ENCODE measurements around the gene AOAH. TPM values are rescaled to one million over a fixed set of nuclear protein-coding genes. Genes with fewer than 3 reads are reported as not detected.
A peak's percentile ranks its signal among the peaks of the same experiment; 100 is the strongest.

AOAH gene
- polyA plus RNA-seq, 1 donor: 17.8 TPM

DNA sequence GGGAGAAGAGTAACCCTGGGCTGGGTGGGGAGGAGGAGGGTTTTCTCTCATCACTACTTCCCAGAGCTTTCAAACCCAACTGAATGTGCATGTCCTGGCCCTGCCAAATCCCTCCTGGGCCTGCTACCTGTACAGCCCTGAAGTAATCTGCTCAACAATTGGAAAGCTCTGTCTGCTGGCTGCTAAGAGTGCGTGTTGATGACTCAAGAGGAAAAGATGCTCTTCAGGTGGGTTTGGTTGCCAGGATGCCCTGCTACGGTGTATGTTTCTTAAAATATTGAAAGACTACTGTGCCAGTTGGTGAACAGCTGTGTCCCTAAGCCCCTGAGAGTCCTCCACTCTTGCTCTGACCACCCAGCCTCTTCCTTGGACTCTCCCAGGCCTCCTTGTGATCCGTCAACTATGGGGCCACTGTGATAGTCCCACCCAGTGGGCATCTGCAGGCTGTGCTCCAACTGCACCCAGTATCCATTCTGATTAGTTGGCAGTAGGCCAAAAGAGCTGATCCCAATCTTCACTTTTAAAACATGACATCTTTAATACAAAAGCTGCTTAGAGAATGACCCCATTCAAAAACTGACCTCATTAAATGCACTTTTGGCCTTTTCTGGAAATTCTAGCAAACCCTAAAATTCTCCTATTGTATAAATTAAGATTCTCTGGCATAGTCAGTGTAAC lies 85.6 kb downstream of the AOAH start:
- Histone ChIP-seq H3K4me1 (ENCODE audit: control insufficient read depth, insufficient read depth, low read length) (peaks cover 3% of the 10 kb centered on the region), H3K27ac (ENCODE audit: low read length) (no peak overlapping the region), H3K36me3 (ENCODE audit: control insufficient read depth, insufficient read depth, low read length) (no peaks in the 10 kb centered on the region), H3K9me3 (ENCODE audit: control insufficient read depth, low read depth, low read length) (no peaks in the 10 kb centered on the region), H3K4me3 (ENCODE audit: low read length) (no peak overlapping the region), H3K27me3 (ENCODE audit: control insufficient read depth, insufficient read depth, low read length) (no peaks in the 10 kb centered on the region)
- no CpG with 5 or more reads among the region's 3 CpGs for WGBS (ENCODE audit: insufficient coverage, low lambda C conversion rate)
- no peak for DNase-seq

DNA sequence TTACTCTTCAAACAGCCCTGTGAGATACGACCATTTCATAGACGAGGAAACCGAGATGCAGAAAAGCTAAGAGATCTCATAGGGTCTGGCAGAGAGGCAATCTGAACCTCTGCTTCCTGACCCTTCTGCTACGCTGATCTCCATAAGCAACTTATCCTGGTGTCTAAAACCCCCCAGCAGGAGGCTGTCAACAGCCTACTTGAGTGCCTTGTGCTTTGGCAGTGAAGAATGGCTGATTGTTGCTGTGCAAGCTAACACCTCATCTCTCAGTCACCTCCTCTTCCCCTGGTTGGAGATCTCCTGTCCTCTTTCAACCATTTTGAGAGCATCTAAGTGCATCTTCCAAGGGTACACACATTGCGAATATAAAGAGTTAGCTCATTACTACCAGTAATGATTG lies 86.2 kb downstream of the AOAH start:
- WGBS (ENCODE audit: insufficient coverage, low lambda C conversion rate): no CpG with 5 or more reads among the region's 5 CpGs
- no peak for DNase-seq
- H3K27me3 ChIP-seq (ENCODE audit: control insufficient read depth, insufficient read depth, low read length): no peaks in the 10 kb centered on the region
- H3K36me3 ChIP-seq (ENCODE audit: control insufficient read depth, insufficient read depth, low read length): no peaks in the 10 kb centered on the region
- H3K4me3 ChIP-seq (ENCODE audit: low read length): no peak overlapping the region
- H3K27ac ChIP-seq (ENCODE audit: low read length): no peak overlapping the region
- H3K9me3 ChIP-seq (ENCODE audit: control insufficient read depth, low read depth, low read length): no peaks in the 10 kb centered on the region
- peaks cover 5% of the 10 kb centered on the region for H3K4me1 ChIP-seq (ENCODE audit: control insufficient read depth, insufficient read depth, low read length)

DNA sequence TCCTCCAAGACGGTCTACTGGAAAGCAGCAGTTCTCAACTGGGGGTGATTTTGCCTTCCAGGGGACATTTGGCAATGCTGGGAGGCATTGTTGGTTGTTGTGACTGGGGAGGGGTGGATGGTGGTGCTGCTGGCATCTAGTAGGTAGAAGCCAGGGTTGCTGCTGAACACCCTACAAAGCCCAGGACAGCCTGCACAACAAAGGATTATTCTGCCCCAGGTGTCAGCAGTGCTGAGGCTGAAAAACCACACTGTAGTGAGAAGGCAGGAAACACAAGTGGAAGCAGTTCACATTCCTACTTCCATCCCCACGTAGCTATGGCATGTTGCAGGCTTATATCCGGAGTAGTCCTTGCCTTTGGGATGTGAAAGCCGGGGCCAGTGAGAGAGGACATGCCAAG lies 86.9 kb downstream of the AOAH start:
- no peak for DNase-seq
- Histone ChIP-seq H3K4me3 (ENCODE audit: low read length) (no peak overlapping the region), H3K27ac (ENCODE audit: low read length) (no peak overlapping the region), H3K4me1 (ENCODE audit: control insufficient read depth, insufficient read depth, low read length) (peaks cover 5% of the 10 kb centered on the region), H3K27me3 (ENCODE audit: control insufficient read depth, insufficient read depth, low read length) (no peaks in the 10 kb centered on the region), H3K9me3 (ENCODE audit: control insufficient read depth, low read depth, low read length) (no peaks in the 10 kb centered on the region), H3K36me3 (ENCODE audit: control insufficient read depth, insufficient read depth, low read length) (no peaks in the 10 kb centered on the region)
- 100% methylated on average over 1 of the region's 4 CpGs for whole genome bisulfite sequencing (ENCODE audit: insufficient coverage, low lambda C conversion rate)

DNA sequence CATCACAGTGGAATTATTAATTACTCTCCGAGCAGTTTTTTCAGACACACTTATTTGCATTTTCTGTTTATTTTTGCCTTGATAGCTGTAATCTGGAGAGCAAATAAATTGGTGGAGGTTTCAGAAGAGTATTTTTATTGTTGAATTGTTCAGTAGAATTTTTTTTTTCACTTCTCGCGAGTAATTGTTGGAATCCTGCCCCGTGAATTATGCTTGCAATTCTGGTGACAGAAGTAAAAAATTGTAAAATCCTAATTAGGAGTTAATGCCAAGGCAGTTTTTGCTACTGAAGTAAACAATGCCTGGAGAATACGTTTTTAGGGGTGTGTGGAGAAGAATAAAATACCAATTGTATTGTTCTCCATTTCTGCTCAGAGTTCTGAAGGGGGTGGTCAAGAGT lies 88.2 kb downstream of the AOAH start:
- no peaks in the 10 kb centered on the region for H3K9me3 ChIP-seq (ENCODE audit: control insufficient read depth, low read depth, low read length)
- H3K36me3 ChIP-seq (ENCODE audit: control insufficient read depth, insufficient read depth, low read length): no peaks in the 10 kb centered on the region
- WGBS (ENCODE audit: insufficient coverage, low lambda C conversion rate): 100% methylated on average over 2 of the region's 5 CpGs
- DNase-seq: no peak
- H3K27ac ChIP-seq (ENCODE audit: low read length): no peak overlapping the region
- H3K4me1 ChIP-seq (ENCODE audit: control insufficient read depth, insufficient read depth, low read length): peaks cover 5% of the 10 kb centered on the region
- H3K27me3 ChIP-seq (ENCODE audit: control insufficient read depth, insufficient read depth, low read length): no peaks in the 10 kb centered on the region
- no peak overlapping the region for H3K4me3 ChIP-seq (ENCODE audit: low read length)

DNA sequence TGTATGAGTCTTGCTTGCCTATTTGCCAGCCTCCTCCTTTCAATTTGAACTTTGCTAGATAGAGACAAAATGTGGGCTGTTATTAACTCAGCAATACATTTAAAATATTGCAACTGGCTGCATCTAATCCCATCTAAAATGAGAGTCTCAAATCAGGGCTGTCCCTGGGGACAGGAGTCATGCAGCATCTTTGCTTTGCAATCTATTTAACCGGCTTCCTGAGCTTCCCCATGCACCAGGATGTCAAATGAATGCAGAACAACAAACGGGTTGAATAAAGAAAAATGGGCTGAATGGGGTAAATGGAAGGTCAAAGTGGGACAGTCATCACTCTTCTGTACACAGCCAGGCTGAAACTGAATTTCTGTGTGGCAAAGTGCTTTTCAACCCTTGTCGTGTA lies 89.2 kb downstream of the AOAH start:
- Histone ChIP-seq H3K9me3 (ENCODE audit: control insufficient read depth, low read depth, low read length) (no peaks in the 10 kb centered on the region), H3K27me3 (ENCODE audit: control insufficient read depth, insufficient read depth, low read length) (no peaks in the 10 kb centered on the region), H3K27ac (ENCODE audit: low read length) (no peak overlapping the region), H3K36me3 (ENCODE audit: control insufficient read depth, insufficient read depth, low read length) (no peaks in the 10 kb centered on the region), H3K4me3 (ENCODE audit: low read length) (no peak overlapping the region), H3K4me1 (ENCODE audit: control insufficient read depth, insufficient read depth, low read length) (peaks cover 5% of the 10 kb centered on the region)
- DNase-seq: no peak
- WGBS (ENCODE audit: insufficient coverage, low lambda C conversion rate): no CpG with 5 or more reads among the region's 3 CpGs

DNA sequence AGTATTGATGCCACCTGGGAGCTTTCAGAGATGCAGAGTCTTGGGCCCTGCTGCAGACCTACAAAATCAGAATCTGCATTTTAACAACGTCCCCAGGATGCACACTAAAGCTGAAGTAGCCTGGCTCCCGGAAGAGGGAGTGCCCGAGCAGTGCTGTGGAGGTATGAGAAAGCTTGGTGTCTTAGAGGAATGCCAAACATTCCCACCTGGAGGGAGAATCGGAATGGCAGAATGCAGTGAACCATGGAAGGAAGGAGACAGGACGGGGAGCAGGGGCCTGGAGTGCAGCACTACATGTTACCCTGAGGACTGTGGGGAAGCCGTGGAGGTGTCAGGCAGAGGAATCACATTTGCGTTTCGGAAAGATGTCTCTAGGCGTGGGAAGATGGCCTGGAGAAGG lies 90.9 kb downstream of the AOAH start:
- Histone ChIP-seq H3K4me3 (ENCODE audit: low read length) (no peak overlapping the region), H3K9me3 (ENCODE audit: control insufficient read depth, low read depth, low read length) (no peaks in the 10 kb centered on the region), H3K27ac (ENCODE audit: low read length) (no peak overlapping the region), H3K4me1 (ENCODE audit: control insufficient read depth, insufficient read depth, low read length) (peaks cover 5% of the 10 kb centered on the region), H3K27me3 (ENCODE audit: control insufficient read depth, insufficient read depth, low read length) (no peaks in the 10 kb centered on the region), H3K36me3 (ENCODE audit: control insufficient read depth, insufficient read depth, low read length) (no peaks in the 10 kb centered on the region)
- DNase-seq: no peak
- WGBS (ENCODE audit: insufficient coverage, low lambda C conversion rate): 100% methylated on average over 1 of the region's 9 CpGs

DNA sequence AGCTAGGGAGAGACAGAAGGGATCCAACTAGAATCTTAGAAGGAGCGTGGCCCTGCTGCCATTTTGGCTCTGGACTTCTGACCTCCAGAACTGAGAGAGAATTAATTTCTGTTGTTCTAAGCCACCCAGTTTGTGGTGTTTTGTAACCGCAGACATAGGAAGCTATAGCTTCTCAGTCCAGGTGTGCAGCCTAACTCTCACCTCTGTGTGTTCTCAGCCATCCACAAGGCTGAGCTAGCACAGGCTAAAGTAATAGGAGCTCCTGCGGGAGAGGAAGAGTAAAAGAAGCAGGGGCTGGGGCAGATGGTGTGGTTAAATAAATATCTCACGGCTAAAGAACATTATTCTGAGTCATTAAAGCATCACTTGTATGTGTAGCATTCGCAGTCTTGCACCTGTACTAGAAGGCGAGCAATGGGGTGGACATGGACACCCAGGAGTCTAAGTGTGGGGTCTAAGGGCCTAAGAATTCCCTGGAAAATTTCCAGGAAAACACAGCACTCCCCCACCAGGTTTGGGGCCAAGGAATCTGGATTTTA lies 94.1 kb downstream of the AOAH start:
- Histone ChIP-seq H3K9me3 (ENCODE audit: control insufficient read depth, low read depth, low read length) (no peaks in the 10 kb centered on the region), H3K27ac (ENCODE audit: low read length) (no peak overlapping the region), H3K4me1 (ENCODE audit: control insufficient read depth, insufficient read depth, low read length) (peaks cover 5% of the 10 kb centered on the region), H3K4me3 (ENCODE audit: low read length) (no peak overlapping the region), H3K36me3 (ENCODE audit: control insufficient read depth, insufficient read depth, low read length) (no peaks in the 10 kb centered on the region), H3K27me3 (ENCODE audit: control insufficient read depth, insufficient read depth, low read length) (no peaks in the 10 kb centered on the region)
- no CpG with 5 or more reads among the region's 6 CpGs for WGBS (ENCODE audit: insufficient coverage, low lambda C conversion rate)
- no peak for DNase-seq

DNA sequence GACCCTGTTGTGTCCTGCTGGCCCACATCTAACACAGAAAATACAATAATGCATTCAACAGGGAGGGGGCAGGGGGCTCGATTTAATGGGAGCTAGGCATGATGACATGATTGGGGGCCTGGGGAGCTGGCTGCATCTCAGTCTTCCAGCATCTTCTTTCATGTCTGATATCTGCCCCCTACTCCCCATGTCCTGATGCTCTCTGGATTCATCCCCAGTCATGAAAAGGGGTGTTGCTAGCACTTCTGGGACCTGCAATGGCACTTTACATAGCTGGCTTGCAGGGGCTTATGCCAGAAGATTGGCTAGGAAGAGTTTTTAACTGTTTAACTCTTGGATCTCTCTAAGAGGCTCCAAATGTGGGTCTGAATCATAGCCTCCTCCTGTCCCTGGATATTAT lies 94.9 kb downstream of the AOAH start:
- no peaks in the 10 kb centered on the region for H3K9me3 ChIP-seq (ENCODE audit: control insufficient read depth, low read depth, low read length)
- peaks cover 5% of the 10 kb centered on the region for H3K4me1 ChIP-seq (ENCODE audit: control insufficient read depth, insufficient read depth, low read length)
- no CpG with 5 or more reads among the region's 1 CpG for WGBS (ENCODE audit: insufficient coverage, low lambda C conversion rate)
- H3K27me3 ChIP-seq (ENCODE audit: control insufficient read depth, insufficient read depth, low read length): no peaks in the 10 kb centered on the region
- no peak overlapping the region for H3K4me3 ChIP-seq (ENCODE audit: low read length)
- no peak overlapping the region for H3K27ac ChIP-seq (ENCODE audit: low read length)
- no peaks in the 10 kb centered on the region for H3K36me3 ChIP-seq (ENCODE audit: control insufficient read depth, insufficient read depth, low read length)
- DNase-seq: no peak

DNA sequence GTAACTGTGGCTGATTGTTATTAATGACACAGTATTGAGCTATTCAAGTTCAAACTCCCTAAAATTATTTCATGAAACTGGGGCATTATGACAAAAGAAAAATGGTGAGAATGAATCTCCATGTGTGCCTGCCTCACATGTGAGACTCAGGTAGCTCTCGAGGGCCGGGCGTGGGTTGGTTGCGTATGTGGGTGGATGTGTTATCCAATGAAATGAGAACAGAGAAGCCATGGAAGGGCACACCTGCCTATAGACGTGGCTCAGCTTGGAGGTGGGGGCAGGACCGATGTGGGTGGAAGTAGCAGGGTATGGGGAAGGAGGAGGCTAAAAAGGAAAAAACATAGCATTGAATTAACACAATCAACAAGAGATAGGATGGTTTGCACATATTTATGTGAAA lies 96.5 kb downstream of the AOAH start:
- Histone ChIP-seq H3K4me3 (ENCODE audit: low read length) (no peak overlapping the region), H3K9me3 (ENCODE audit: control insufficient read depth, low read depth, low read length) (no peaks in the 10 kb centered on the region), H3K27me3 (ENCODE audit: control insufficient read depth, insufficient read depth, low read length) (no peaks in the 10 kb centered on the region), H3K36me3 (ENCODE audit: control insufficient read depth, insufficient read depth, low read length) (no peaks in the 10 kb centered on the region), H3K27ac (ENCODE audit: low read length) (no peak overlapping the region), H3K4me1 (ENCODE audit: control insufficient read depth, insufficient read depth, low read length) (no peaks in the 10 kb centered on the region)
- DNase-seq: no peak
- WGBS (ENCODE audit: insufficient coverage, low lambda C conversion rate): no CpG with 5 or more reads among the region's 6 CpGs

DNA sequence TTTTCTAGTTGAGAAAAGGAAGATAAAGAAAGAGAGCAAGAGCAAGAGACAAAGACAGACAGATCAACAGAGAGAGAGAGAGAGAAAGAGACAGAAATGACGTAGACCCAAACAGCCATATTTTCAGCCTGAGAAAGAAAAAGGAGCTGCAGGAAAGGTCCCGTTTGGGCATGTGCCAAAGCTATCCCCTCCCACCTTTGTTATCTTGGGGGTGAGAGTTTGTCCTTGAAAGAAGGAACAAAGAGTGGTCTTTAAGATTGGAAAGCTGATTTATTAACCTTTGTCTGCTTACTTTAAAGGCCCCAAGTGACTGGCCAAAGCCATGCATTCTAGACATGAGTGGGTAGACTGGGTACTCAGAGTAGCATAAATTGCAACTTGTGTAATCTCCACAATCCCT lies 98.2 kb downstream of the AOAH start:
- WGBS (ENCODE audit: insufficient coverage, low lambda C conversion rate): 83% methylated on average over 1 of the region's 2 CpGs
- no peak for DNase-seq
- Histone ChIP-seq H3K27me3 (ENCODE audit: control insufficient read depth, insufficient read depth, low read length) (no peaks in the 10 kb centered on the region), H3K36me3 (ENCODE audit: control insufficient read depth, insufficient read depth, low read length) (no peaks in the 10 kb centered on the region), H3K4me3 (ENCODE audit: low read length) (no peak overlapping the region), H3K9me3 (ENCODE audit: control insufficient read depth, low read depth, low read length) (no peaks in the 10 kb centered on the region), H3K27ac (ENCODE audit: low read length) (no peak overlapping the region), H3K4me1 (ENCODE audit: control insufficient read depth, insufficient read depth, low read length) (no peaks in the 10 kb centered on the region)

DNA sequence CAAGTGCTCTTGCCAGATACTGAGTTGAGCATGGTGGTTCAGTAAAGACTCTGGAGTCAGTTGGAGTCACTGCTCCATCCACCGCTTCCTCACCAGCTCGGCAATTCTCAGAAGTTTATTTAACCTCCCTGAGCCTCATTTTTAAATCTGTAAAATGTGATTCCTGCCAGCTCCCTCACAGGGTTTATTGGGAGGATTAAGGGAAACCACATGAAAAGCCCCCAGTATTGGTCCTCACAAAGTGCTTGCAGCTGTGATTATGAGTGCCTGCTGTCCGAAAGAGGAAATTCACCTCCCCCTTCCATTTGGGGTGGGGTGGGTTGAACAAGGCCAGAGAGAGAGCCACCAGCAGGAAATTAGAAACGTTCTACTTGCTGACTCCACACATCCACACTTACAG lies 99.0 kb downstream of the AOAH start:
- no peak overlapping the region for H3K27ac ChIP-seq (ENCODE audit: low read length)
- peak in 1 of 2 donors; percentile 11 for DNase-seq
- no peaks in the 10 kb centered on the region for H3K4me1 ChIP-seq (ENCODE audit: control insufficient read depth, insufficient read depth, low read length)
- no peaks in the 10 kb centered on the region for H3K36me3 ChIP-seq (ENCODE audit: control insufficient read depth, insufficient read depth, low read length)
- H3K4me3 ChIP-seq (ENCODE audit: low read length): no peak overlapping the region
- no CpG with 5 or more reads among the region's 4 CpGs for WGBS (ENCODE audit: insufficient coverage, low lambda C conversion rate)
- no peaks in the 10 kb centered on the region for H3K9me3 ChIP-seq (ENCODE audit: control insufficient read depth, low read depth, low read length)
- no peaks in the 10 kb centered on the region for H3K27me3 ChIP-seq (ENCODE audit: control insufficient read depth, insufficient read depth, low read length)
